Measurements from ENCODE around the gene PARS2. TPM values are rescaled to one million over a fixed set of nuclear protein-coding genes. Genes with fewer than 3 reads are reported as not detected.

PARS2 gene
- total RNA-seq, 1 donor from 2014 or later = 11.5 TPM

GRCh38 chr1:54800899-54801759 is 36.8 kb upstream of the PARS2 start, which contains the start of gene TTC22:
TTC22 (minus strand) TSS chr1:54801323; CDS start chr1:54801163, 160 bp downstream.
- no peak for DNase-seq (ENCODE audit: low read depth)
- Histone ChIP-seq H3K27me3 (ENCODE audit: control insufficient read depth, insufficient read depth, low read length) (peaks cover 14% of the 10 kb centered on the region), H3K4me3 (ENCODE audit: low read depth, low read length) (peak within 1 kb of the TSS; percentile 29), H3K36me3 (ENCODE audit: control insufficient read depth, insufficient read depth, low read length) (no peaks in the 10 kb centered on the region)
- TF ChIP-seq, protein P1, sequence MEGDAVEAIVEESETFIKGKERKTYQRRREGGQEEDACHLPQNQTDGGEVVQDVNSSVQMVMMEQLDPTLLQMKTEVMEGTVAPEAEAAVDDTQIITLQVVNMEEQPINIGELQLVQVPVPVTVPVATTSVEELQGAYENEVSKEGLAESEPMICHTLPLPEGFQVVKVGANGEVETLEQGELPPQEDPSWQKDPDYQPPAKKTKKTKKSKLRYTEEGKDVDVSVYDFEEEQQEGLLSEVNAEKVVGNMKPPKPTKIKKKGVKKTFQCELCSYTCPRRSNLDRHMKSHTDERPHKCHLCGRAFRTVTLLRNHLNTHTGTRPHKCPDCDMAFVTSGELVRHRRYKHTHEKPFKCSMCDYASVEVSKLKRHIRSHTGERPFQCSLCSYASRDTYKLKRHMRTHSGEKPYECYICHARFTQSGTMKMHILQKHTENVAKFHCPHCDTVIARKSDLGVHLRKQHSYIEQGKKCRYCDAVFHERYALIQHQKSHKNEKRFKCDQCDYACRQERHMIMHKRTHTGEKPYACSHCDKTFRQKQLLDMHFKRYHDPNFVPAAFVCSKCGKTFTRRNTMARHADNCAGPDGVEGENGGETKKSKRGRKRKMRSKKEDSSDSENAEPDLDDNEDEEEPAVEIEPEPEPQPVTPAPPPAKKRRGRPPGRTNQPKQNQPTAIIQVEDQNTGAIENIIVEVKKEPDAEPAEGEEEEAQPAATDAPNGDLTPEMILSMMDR (IDR thresholded peaks at IDR 0.05; ENCODE audit: insufficient read depth, low read length, poor library complexity, severe bottlenecking) = peak; percentile 53

DNA sequence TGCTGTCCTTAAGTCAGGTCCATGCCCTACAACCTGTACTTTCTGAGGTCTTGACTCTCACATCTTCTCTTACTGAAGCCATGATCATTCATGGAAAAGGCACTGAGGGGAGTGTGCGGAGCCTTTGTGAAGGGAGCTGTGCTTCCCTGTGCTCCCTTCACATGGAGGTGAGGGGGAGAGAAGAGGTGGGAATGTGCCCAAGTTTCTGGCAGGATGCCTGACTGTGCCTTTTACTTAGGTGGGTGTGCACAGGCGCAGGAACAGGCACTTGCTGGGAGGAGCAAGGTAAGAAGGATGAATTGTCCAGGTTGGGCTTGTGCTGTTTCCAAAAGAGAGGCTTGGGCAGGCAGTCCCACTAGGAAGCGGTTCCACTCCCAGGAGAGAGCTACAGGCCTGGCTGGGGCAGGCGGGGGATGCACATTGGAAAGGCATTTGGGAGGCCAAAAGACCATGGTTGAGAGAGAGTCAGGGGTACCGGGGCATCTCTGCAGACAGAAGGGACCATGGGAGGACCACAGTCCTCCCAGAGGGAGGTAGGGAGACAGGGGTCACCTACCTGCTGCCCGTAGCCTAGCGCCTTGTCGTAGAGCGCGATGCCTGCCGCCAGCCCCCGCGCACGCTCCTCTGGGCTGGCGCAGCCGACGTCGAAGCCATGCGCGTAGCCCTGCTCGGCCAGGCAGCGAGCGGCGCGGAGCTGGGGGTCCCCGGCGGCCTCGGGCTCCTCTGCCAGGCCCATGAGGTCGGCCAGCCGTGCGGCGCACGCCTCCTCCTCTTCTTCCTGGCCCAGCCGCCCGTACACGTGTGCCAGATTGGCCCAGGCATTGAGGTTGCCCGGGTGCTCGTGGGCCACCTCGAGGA is 35.9 kb upstream of the PARS2 start:
- peak overlapping the region; percentile 29 for H3K4me3 ChIP-seq (ENCODE audit: low read depth, low read length)

GRCh38 chr1:54798769-54799641 is 34.7 kb upstream of the PARS2 start:
- Histone ChIP-seq H3K36me3 (ENCODE audit: control insufficient read depth, insufficient read depth, low read length) (no peaks in the 10 kb centered on the region), H3K4me3 (ENCODE audit: low read depth, low read length) (no peak overlapping the region), H3K27me3 (ENCODE audit: control insufficient read depth, insufficient read depth, low read length) (peaks cover 14% of the 10 kb centered on the region)
- no peak for DNase-seq (ENCODE audit: low read depth)
- TF ChIP-seq, protein P1 (IDR thresholded peaks at IDR 0.05; ENCODE audit: insufficient read depth, low read length, poor library complexity, severe bottlenecking) = no peak

More for the DNA sequence above, 35.9 kb upstream of the PARS2 start:
- Histone ChIP-seq H3K36me3 (ENCODE audit: control insufficient read depth, insufficient read depth, low read length) (no peaks in the 10 kb centered on the region), H3K27me3 (ENCODE audit: control insufficient read depth, insufficient read depth, low read length) (peaks cover 14% of the 10 kb centered on the region)
- DNase-seq (ENCODE audit: low read depth) = no peak
- TF ChIP-seq, protein P1 (IDR thresholded peaks at IDR 0.05; ENCODE audit: insufficient read depth, low read length, poor library complexity, severe bottlenecking) = no peak

DNA sequence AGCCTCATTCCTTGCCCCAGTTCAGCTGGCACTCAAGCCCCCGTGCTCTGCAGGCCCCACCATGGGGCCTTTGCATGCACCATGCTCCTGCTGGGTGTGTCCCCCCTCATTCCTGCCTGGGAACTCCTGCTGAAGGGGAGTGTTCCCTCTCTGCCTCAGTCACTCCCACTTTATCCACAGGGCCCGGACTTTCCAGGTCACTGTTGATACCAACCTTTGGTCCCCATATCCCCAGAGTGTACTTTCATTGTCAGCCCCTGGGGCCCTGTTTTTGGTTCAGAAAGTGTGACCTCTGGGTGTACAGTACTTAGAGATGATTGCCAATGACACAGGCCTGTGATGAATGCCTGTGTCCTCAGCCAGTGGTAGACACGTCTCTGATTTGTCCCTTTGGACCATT is 33.9 kb upstream of the PARS2 start:
- Histone ChIP-seq H3K36me3 (ENCODE audit: control insufficient read depth, insufficient read depth, low read length) (no peaks in the 10 kb centered on the region), H3K4me3 (ENCODE audit: low read depth, low read length) (no peak overlapping the region), H3K27me3 (ENCODE audit: control insufficient read depth, insufficient read depth, low read length) (peaks cover 14% of the 10 kb centered on the region)
- DNase-seq (ENCODE audit: low read depth) = no peak
- TF ChIP-seq, protein P1 (IDR thresholded peaks at IDR 0.05; ENCODE audit: insufficient read depth, low read length, poor library complexity, severe bottlenecking) = no peak

DNA sequence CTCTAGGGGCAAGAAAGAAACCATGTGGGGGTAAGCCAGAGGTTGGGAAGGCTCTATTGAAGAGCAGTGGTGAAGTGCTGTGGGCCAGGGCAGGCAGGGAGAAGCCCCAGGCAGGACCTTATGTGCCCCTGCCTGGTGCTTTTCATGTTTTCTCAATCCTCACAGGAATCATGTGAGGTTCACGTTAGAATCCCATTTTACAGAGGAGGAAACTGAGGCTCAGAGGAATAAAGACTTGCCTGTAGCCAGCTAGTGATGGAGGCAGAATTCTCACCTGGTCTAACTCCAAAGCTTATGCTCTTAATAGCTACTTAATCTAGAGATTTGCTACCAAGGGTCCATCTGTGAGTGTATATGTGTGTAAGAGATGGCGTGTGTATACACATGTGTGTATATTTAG is 32.6 kb upstream of the PARS2 start:
- Histone ChIP-seq H3K4me3 (ENCODE audit: low read depth, low read length) (no peak overlapping the region), H3K36me3 (ENCODE audit: control insufficient read depth, insufficient read depth, low read length) (no peaks in the 10 kb centered on the region), H3K27me3 (ENCODE audit: control insufficient read depth, insufficient read depth, low read length) (peaks cover 14% of the 10 kb centered on the region)
- TF ChIP-seq, protein P1 (IDR thresholded peaks at IDR 0.05; ENCODE audit: insufficient read depth, low read length, poor library complexity, severe bottlenecking) = no peak
- DNase-seq (ENCODE audit: low read depth) = no peak
